Left renal cortex interstitium (tissue), 4 donors: ENCODE measurements around the gene AMHR2. TPM values are rescaled to one million over a fixed set of nuclear protein-coding genes. Genes with fewer than 3 reads are reported as not detected.

Experiments used
- DNase-seq, 4 donors: peaks; one replicate each; pipeline ENCODE4 v3.0.0-alpha.2; 2013; ENCODE audit warnings: low read depth in 4 of 4, low spot score in 2 of 4, missing footprints in 1 of 4
- polyA plus RNA-seq, 4 donors: library from polyadenylated mRNA; unstranded; fragments of 120-200 nt; gene quantifications; one replicate each; pipeline ENCODE4 v1.2.1, GENCODE V29; 2013; ENCODE audit not compliant: insufficient read length in 4 of 4

Gene AMHR2
- polyA plus RNA-seq, 4 donors = 0.24 to 0.65 (median 0.45) TPM

DNA sequence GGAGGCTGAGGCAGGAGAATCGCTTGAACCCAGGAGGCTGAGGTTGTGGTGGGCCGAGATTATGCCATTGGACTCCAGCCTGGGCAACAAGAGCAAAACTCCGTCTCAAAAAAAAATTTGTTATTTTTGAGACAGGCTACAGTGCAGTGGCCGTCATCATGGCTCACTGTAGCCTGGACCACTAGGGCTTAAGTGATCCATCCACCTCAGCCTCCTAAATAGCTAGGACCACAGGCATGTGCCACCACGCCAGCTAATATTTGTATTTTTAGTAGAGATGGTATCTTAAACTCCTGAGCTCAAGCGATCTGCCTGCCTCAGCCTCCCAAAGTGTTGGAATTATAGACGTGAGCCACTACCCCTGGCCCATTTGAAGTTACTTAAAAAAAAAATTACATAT is 27.3 kb downstream of the AMHR2 start:
- no peak for DNase-seq

DNA sequence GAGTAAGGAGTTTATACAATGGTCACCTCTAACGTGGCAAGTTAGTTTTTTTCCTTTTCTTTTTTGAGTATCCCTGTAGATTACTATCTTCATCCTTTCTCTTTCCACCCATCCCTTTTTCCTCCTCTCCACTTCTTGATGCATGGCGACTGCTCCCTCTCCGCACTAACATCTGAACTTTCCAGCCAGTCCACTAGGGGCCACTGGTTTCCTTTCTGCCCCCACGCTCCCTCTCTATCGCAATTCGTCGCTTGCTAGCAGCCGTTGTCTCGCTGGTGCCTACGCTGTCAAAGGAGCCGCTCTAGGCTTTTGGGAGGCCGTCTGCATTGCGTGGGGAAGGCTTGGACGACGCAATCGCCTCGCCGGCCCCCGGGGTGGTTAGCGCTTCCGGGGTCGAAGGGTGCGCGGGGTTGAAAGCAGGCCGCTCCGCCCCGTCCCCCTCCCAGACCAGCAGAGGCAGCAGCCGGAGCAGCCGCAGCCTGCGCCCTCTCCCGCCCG is 28.1 kb downstream of the AMHR2 start, which contains the start of gene PCBP2:
Gene PCBP2 (plus strand): TSS at position 442 of the 498 bp plus-strand sequence. CDS start 2,699 bp downstream, outside the sequence.
- DNase-seq = peak; percentile 87 to 97 (median 94)

DNA sequence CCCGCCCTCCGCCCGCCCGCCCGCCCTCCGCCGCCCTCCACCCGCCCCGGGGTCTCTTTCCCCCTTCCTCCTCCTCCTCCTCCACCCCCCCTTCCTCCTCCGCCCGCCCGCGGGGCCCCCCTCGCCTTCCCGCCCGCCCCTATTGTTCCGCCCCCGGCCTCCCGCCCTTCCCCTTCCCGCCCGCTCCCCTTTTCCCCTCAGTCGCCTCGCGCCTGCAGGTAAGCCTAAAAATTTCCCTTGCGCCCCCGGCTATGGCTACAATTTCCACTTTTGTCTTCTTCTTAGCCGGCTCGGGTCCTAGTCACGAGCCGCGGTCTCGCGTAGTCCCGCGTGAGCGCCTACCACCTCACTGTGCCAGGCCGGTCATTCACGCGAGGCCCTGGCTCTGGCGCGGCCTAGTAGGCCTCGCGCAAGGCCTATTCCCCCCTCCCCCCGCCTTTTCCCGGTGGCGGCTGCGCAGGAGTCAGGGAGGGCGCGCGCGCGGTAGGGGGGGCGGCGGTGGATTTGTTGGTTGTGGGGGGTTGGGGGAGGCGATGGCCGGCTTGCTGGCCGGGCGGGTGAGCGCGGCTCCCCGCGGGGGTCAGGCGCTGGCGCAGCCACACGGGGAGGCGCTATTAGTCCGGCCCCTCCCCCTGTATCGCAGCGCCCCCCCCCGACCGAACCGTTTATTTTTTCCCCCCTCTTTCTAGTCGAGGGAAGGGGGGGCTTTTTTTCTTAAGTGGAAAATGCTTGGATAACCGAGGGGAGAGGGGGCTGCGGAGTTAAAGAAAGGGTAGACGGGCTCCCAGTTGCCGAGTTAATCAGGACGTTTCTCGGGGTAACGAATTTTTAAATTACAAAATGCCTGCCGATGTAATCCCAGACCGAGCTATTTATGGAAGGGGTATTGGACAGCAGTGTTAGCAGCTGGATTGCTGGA is 28.8 kb downstream of the AMHR2 start:
- peak; percentile 67 to 75 (median 74) for DNase-seq

DNA sequence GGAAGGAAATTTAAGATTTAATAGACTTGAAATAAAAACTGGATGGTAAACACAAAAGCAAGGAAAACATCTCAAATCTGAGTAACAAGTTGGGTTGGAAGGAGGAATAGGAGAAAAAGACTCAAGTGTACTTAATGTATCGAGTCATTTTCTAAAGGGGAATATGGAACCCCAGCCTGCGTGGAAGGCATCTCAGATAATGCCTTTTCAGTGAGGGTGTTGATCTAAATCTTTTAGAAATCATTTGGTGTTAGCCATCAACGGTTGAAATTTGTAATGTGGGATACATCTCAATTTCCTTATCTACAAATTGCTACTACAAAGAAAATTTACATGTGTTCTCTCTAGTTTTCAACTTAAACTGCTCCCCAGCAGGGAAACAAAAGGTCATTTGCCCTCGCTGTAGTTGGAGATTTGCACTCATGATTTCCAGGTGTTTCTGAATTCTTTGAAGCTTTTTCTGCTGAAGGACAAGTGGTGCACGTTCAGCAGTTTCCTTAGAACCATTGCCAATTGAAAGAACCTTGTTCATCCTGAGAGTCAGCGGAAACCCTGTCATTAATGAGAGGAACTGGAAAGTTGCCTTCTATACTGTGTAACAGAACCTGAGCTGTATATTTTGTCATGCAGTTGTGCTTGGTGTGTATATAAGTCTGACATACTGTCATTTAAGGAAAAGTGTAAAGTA is 30.4 kb downstream of the AMHR2 start:
- no peak for DNase-seq

DNA sequence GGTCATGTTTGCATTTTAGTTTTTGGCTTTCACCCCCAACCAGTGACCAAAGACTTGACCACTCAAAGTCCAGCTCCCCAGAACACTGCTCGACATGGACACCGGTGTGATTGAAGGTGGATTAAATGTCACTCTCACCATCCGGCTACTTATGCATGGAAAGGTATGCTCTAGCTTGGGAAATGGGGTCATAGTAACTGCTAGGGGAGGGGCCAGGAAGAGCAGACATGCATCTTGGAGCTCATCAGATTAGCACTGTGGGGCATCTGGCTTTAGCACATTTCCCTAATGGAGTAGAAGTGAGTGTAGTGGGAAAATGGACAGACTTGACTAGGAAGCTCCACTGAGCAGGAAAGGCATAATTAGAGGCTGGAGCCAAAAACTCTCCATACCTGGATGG is 31.1 kb downstream of the AMHR2 start:
- DNase-seq = no peak

DNA sequence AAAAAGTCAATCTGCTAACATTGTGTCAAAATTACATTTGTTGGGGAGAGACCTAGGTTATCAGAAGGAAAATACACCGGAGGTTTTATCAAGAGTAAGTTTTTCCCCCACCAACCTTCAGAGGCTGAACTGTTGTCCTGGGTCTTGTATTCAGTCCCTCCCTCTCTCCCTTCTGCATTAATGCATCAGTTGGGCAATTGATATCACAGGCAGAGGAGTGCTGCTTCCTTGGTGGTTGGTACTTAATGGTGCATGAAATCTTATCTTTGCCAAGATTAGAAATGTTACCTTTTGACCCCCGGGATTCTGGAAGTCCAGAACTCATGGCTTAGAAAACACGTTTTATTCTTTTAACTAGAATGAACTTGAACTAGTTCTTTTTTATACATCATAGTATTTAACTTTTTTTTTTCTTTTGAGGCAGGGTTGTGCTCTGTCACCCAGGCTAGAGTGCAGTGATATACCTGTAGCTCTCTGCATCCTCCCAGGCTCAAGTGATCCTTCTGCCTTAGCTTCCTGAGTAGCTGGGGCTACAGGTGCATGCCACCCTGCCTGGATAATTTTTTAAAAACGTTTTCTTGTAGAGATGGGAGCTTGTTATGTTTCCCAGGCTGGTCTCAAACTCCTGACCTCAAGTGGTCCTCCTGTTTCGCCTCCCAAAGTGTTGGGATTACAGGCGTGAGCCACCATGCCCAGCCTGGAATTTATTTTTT is 33.2 kb downstream of the AMHR2 start:
- no peak for DNase-seq

DNA sequence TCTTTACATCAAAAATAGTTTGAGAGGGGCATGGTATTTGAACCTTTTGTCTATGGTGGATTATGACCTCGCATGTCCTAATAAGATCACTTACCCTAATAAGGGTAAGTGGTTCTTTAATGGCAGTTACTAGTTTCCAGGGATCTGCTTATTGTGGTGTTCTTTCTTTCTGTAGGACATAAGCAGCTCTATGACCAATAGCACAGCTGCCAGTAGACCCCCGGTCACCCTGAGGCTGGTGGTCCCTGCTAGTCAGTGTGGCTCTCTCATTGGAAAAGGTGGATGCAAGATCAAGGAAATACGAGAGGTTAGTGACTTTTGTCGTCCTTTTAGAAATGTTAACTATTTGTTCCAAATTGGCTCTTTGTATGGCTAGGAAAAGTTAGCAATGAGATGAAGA is 35.4 kb downstream of the AMHR2 start:
- DNase-seq = no peak

DNA sequence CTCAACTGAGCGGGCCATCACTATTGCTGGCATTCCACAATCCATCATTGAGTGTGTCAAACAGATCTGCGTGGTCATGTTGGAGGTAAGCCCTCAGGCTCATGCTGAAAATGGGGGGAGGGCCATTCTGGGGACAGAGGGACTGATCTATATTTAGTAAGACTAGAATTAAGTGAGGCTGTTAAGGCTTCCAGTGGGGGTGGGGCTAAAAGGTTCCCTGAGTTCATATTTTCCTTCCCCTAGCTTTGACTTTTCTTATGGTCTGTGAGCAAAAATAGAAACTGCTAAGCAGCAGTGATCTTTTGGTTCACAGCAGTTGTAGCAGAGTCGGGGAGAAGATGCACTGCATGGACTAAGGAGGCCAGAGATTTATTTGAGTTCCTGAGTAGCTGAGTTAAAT is 37.4 kb downstream of the AMHR2 start:
- no peak for DNase-seq

DNA sequence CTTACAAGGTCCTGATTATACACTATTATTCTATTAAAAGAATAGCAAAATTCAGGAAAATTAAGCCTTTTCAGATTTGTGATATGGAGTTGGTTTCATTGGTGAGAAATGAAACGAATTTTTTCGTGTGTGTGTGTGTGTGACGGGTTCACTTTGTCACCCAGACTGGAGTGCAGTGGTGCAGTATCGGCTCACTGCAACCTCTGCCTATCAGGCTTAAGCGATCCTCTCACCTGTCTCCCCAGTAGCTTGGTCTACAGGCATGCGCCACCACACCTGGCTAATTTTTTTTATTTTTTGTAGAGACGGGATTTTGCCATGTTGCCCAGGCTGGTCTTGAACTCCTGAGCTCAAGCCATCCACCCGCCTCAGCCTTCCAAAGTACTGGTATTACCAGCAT is 37.9 kb downstream of the AMHR2 start:
- no peak for DNase-seq

DNA sequence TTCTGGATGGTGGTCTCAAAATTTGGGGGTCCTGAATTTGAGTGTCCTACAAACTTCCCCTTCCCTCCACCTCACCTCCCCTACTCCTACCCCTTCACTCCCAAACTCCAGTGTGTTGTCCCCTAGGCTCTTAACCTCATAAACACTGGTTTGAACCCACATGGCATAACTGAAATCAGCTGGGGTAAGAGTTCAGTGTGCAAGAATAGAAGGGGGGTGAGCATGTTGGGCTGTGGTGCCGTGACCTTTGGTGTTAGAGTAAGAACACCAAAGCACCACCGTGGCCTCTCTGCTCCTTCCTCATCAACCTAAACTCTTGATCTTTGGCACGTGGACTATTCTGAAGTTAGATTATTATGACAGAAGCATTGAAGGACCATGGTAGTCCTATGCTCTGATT is 39.3 kb downstream of the AMHR2 start:
- DNase-seq = no peak

DNA sequence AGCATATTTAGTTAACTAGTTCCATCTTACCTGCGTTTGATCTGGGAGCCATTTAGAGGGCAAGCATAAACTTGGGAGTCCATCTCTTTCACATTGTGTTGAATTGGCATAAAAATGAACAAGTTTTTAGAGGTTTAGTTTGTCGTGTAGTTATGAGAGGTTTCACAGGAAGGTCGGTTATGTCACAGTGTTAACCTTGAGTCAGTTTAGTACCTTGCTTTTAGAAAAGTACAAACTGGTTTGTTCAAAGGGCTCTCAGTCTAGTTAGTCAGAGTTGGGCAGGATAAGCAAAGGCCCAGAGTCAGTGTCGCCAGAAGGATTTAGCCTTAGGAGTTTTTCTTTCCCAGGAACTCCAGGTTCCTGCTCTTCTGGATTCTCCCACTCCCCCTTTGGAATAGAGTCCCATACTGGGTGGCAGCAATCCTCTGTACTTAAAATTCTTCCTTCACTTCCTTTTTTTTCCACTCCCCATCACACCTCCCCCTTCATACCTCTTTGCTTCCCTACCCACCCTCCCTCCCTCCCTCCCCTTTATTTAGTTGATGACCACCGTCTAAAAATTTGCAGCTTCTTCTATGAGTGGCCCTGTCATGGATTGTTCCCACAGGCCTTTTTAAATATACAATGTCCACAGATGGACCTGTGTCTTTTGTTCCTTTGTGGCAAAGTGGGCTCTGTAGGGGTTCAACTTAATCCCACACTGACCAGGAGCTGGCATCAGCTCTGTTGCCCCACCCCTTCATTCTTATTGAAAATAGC is 40.3 kb downstream of the AMHR2 start:
- DNase-seq = no peak

DNA sequence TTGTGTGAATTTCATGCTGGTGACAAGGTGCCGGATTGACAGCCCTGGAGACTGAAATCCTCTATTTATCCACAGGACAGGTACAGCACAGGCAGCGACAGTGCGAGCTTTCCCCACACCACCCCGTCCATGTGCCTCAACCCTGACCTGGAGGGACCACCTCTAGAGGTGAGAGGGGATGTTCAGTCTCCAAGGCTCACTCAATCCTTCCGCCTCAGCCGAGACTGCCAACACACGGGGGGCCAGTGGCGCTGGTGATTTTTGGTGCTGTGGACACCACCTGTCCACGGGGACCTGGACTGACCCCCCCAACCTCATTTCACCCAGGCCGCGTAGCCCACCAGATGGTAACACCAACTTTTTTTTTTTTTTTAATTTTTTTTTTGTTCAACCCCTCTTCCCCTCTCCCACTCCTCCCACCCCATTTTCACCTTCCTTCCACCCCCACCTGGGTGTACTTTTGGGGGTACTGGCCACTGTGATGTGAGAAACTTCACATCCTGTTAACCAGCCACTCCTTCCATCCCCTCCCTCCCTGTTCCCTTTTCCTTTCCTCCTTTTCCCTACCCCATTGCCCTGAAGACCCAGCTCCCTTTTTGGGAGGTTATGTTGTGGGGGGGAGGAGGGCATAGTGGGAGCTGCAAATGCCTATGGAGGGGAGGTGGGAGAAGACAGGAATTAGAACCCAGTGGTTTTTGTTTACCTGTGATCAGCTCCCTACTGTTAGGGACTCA is 41.2 kb downstream of the AMHR2 start:
- no peak for DNase-seq

DNA sequence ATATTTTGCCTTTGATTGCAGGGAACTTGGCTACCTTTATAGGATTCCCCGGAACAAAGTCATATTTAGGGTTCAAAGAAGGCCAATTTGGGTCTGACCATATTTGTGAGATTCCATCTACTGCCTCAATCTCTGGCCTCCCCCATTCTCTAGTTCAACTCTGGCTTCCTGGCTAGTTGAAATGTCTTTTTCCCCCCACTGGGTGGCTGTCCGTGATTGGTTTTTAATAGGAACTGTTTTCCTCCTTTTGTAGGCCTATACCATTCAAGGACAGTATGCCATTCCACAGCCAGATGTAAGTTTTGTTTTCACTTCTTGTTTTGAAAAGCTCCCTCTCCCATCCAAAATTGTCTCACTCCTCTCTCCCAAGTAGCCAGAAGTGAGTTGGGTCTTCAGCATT is 42.0 kb downstream of the AMHR2 start:
- no peak for DNase-seq

DNA sequence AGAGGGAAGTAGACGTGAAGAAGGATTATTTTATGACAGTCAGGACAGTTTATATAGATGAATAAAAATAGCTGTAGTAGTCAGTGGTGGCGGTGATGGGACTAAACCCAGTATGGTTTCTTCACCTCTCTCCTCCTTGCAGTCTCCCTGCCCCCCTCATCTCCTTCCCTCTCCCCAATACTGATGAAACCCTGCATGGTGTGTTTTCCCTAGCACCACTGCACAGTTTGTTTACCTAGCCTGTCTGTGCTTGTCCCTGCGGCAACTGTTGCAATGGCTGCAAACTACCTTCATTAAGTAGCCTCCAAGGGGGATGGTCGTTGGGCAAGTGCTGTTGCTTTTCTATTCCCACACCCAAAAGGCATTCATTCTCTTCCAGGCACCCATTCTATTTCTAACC is 43.0 kb downstream of the AMHR2 start:
- no peak for DNase-seq

DNA sequence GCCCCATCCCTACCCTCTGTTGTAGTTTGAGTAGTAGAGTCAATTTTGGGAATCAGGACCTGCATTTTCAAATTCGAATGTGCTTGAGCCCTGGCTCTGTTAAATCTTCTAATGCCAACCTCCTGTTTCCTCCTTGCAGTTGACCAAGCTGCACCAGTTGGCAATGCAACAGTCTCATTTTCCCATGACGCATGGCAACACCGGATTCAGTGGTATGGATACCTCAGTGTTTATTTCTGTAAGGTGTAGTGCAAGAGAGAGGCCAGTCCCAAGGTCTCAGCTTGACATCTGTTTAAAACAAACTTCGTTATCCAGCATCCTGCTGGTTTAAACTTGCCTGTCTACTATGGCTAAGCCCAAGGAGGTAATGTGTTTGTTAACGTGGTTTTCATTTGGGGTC is 43.4 kb downstream of the AMHR2 start:
- no peak for DNase-seq

DNA sequence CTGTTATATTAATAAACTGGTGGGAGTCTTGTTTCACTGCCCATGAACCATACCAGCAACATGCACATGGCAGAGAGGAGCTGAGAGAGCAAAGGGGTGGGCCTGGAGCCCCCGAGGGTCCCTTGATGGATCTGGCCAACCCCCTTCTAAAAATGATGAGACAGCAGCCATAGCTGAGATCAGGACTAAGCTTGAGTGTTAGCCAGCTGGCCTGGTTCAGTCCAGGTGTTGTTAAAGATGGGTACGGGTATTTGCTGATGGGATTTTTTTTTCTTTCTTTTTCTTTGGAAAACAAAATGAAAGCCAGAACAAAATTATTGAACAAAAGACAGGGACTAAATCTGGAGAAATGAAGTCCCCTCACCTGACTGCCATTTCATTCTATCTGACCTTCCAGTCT is 44.2 kb downstream of the AMHR2 start:
- DNase-seq = no peak

DNA sequence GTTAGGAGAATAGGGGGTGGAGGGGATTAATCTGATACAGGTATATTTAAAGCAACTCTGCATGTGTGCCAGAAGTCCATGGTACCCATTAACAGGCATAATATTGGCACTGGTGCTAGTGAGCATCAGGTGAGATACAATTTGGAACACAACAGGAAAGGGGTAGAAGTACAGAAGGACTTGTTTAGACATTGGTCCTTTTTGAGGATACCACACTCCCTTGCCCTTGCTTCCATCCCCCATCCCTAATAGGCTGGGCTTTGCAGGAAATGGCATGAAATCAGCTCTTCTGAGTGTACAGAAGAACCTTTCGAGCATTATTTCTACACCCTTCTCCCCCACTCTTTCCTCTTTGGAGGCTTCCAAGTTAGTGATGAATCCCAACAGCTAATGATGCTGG is 44.6 kb downstream of the AMHR2 start:
- no peak for DNase-seq

DNA sequence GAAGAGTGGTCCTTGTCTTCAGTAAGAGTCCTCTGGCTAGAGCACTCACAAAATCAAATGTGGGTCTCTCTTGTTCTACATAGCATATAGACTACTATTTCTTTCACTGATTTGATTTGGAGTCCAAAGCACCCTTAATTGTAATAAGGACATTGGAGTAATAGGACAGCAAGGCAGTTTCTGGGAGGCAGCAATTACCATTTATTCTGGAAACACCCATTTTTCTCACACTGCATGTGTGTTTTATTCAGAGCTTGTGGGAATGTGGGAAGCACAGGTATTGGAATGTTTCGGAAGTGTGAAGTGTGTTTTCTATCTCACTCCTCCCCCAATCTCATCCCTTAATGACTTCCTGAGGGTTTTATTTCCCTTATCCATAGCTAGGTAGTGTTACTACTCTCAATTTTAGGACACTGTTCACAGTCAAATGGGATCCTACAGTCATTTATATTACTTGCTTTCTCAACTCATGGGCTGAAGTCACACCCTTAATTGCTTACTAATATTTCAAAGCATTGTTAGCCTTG is 48.5 kb downstream of the AMHR2 start:
- no peak for DNase-seq

DNA sequence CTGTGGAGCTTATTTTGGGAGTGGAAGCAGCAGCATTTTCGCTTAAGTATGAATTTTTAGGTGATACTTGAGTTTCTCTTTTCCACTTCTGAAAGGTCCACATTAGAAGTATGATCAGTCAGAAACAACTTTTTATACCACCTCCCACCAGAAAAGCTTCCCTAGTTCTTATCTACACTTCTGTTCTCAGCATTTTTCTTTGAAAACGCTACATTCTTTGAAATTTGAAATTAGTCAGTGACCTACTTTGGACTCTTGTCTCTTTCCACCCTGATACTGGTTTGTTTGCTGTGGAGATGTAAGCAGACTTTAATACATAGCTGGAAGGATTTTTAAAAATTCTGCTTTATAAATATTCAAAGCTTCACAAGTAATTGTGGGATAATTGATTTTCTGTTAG is 50.4 kb downstream of the AMHR2 start:
- DNase-seq = no peak
